ENCODE measurements around the gene TBCEL. TPM values are rescaled to one million over a fixed set of nuclear protein-coding genes. Genes with fewer than 3 reads are reported as not detected.

Gene TBCEL
- total RNA-seq, 3 donors from 2014 or later = 16.0 to 31.8 (median 26.9) TPM

DNA sequence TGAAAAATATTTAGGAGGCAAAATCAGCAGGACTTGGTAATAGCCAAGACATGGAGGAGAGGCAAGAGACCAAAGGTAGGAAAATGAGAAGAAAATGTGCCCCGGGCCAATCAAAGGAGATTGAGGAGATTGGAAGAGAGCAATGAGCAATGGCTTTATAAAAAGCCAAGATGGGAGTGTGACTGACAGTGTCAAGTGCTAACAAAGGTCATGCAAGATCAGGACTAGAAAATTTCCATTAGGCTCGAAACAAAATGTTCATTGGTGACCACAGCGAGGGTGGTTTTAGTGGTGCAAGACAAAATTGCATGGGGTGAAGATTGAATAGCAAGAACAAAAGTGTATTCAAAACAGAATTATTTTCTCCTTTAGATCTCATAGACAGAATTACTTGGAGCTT lies 45.2 kb upstream of the TBCEL start:
- H3K27me3 ChIP-seq = peaks cover 0 to under 1% of the 10 kb centered on the region in 2 donors
- TF ChIP-seq, protein P1, sequence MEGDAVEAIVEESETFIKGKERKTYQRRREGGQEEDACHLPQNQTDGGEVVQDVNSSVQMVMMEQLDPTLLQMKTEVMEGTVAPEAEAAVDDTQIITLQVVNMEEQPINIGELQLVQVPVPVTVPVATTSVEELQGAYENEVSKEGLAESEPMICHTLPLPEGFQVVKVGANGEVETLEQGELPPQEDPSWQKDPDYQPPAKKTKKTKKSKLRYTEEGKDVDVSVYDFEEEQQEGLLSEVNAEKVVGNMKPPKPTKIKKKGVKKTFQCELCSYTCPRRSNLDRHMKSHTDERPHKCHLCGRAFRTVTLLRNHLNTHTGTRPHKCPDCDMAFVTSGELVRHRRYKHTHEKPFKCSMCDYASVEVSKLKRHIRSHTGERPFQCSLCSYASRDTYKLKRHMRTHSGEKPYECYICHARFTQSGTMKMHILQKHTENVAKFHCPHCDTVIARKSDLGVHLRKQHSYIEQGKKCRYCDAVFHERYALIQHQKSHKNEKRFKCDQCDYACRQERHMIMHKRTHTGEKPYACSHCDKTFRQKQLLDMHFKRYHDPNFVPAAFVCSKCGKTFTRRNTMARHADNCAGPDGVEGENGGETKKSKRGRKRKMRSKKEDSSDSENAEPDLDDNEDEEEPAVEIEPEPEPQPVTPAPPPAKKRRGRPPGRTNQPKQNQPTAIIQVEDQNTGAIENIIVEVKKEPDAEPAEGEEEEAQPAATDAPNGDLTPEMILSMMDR (IDR thresholded peaks at IDR 0.05) = no peak
- TF ChIP-seq POLR2A (IDR thresholded peaks at IDR 0.05) = no peak
- no peak for TF ChIP-seq POLR2AphosphoS5 (IDR thresholded peaks at IDR 0.05)
- H3K27ac ChIP-seq = no peak overlapping the region
- no peaks in the 10 kb centered on the region for H3K36me3 ChIP-seq
- intact Hi-C loops (cut with DNase I; ENCODE audit: low total_unique reads) = no loop called here
- no peaks in the 10 kb centered on the region for H3K9me3 ChIP-seq
- no peak for DNase-seq (ENCODE audit: low spot score in 2 of 2)
- H3K4me1 ChIP-seq = no peaks in the 10 kb centered on the region
- no peak overlapping the region for H3K4me3 ChIP-seq

DNA sequence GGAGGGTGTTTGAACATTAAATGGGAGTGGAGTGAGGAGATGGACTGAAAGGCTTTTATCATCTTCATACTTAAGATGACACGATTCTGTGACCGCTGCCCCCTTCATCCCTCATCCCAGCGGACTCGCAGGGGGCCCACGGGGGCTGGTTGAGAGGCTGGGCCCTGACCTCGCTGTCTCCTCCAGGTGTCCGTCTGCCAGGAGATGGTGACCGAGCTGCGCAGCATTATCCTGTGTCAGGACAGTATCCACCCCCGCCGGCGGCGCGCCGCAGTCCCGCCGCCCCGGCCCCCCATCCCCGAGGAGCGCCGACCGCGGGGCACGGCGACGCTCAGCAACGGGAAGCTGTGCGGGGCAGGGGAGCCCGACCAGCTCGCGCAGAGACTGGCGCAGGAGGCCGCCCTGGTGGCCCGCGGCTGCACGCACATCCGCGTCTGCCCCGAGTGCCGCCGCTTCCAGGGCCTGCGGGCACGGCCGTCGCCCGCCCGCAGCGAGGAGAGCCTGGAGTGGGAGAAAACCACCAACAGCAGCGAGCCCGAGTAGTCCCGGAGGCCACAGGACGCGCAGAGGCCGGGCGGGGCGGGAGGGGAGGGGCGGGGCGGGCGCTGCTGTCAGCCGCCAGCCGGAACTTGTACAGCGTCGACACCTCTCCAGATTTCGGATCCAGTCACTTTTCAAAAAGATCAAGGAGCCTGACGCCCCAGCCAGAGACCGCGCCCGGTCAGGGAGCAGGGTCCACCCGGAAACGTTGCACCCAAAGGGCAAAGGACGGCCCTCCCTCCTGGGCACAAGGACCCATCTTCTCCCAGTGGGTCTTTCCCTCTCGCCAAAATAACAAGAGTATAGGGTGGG lies 38.0 kb upstream of the TBCEL start:
- H3K27ac ChIP-seq = no peak overlapping the region
- intact Hi-C loops (cut with DNase I; ENCODE audit: low total_unique reads) = no loop called here
- no peaks in the 10 kb centered on the region for H3K9me3 ChIP-seq

DNA sequence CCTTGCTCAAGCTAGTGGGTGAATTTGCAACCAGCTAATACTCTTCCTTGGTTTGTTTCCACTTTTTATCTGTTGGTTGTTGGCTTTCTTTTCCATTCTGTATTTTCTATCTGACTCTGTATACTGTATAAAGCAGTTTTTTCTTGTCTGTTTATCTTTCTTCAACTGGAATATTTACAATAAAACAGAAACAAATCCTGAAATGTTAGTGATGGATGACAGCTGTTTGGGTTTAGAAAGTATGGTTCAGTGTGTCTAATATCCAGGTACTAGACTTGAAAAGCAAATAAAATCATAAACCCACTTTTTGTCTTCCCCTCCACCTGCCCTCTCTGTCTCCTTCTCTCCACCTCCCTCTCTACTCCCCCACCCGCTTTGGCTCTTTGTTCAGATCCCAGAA lies 35.3 kb upstream of the TBCEL start:
- Histone ChIP-seq H3K4me3 (no peak overlapping the region), H3K27me3 (no peaks in the 10 kb centered on the region), H3K4me1 (no peaks in the 10 kb centered on the region), H3K27ac (no peak overlapping the region), H3K9me3 (no peaks in the 10 kb centered on the region), H3K36me3 (no peaks in the 10 kb centered on the region)
- no peak for DNase-seq (ENCODE audit: low spot score in 2 of 2)
- intact Hi-C loops (cut with DNase I; ENCODE audit: low total_unique reads) = no loop called here
- TF ChIP-seq POLR2AphosphoS5 (IDR thresholded peaks at IDR 0.05) (no peak), POLR2A (IDR thresholded peaks at IDR 0.05) (no peak)
- TF ChIP-seq, protein P1 (IDR thresholded peaks at IDR 0.05) = no peak

More for the DNA sequence above, 38.0 kb upstream of the TBCEL start:
- Histone ChIP-seq H3K4me1 (no peaks in the 10 kb centered on the region), H3K27me3 (no peaks in the 10 kb centered on the region), H3K4me3 (peak overlapping the region; percentile 37 to 75 (median 58)), H3K36me3 (no peaks in the 10 kb centered on the region)
- TF ChIP-seq, protein P1 (IDR thresholded peaks at IDR 0.05) = no peak
- TF ChIP-seq POLR2AphosphoS5 (IDR thresholded peaks at IDR 0.05) (no peak), POLR2A (IDR thresholded peaks at IDR 0.05) (no peak)
- no peak for DNase-seq (ENCODE audit: low spot score in 2 of 2)

DNA sequence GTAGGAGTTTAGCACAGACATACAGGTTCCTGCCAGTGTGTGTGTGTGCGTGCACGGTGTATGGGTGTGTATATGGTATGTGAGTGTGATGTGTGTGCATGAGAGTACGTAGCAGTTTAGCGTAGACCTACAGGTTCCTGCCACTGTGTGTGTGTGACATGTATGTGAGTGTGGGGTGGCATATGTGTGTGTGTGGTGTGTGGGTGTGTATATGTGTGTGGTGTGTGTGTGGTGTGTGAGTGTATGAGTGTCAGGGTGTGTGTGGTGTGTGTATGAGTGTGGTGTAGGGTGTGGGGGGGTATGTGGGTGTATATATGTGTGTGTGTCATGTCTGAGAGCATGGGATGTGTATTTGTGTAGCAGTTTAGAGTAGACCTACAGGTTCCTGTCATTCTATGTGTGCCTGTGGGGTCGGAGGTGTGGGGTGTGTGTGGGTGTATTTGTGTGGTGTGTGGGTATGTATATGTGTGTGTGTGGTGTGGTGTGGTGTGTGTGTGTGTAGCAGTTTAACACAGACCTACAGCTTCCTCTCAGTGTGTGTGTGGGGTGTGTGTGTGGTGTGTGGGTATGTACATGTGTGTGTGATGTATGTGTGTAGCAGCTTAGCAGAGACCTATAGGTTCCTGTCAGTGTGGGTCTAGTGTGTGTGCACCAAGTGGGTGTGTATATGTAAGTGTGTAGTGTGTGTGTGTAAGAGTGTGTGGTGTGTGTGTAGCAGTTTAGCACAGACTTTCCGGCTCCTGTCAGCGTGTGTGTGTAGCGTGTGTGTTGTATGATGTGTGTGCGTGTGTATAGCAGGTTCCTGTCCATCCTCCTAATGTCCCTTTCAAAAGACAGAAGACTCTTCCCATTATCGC lies 31.8 kb upstream of the TBCEL start:
- intact Hi-C loops (cut with DNase I; ENCODE audit: low total_unique reads) = no loop called here
- no peak overlapping the region for H3K27ac ChIP-seq
- H3K4me3 ChIP-seq = no peak overlapping the region
- no peak for DNase-seq (ENCODE audit: low spot score in 2 of 2)
- no peaks in the 10 kb centered on the region for H3K27me3 ChIP-seq
- TF ChIP-seq POLR2A (IDR thresholded peaks at IDR 0.05) (no peak), POLR2AphosphoS5 (IDR thresholded peaks at IDR 0.05) (no peak)
- TF ChIP-seq, protein P1 (IDR thresholded peaks at IDR 0.05) = no peak
- H3K36me3 ChIP-seq = no peaks in the 10 kb centered on the region
- no peaks in the 10 kb centered on the region for H3K9me3 ChIP-seq
- H3K4me1 ChIP-seq = no peaks in the 10 kb centered on the region
